Measurements from ENCODE around the gene DLG1.

- no peak for TF ChIP-seq PHF8 (IDR thresholded peaks at IDR 0.05; ENCODE audit: borderline replicate concordance, low read length)
- TF ChIP-seq GATA2 (CRISPR knock-in tag; IDR thresholded peaks at IDR 0.05), result no peak
- TF ChIP-seq CTCF (IDR thresholded peaks at IDR 0.05 in 2 of 3, conservative IDR thresholded peaks at IDR 0.05 in 1 of 3; ENCODE audit: insufficient read depth in 2 of 3, low read depth in 1 of 3, low read length in 3 of 3), result no peak
- TF ChIP-seq E2F4 (CRISPR knock-in tag; IDR thresholded peaks at IDR 0.05; ENCODE audit: low read depth), result no peak
- TF ChIP-seq ZFX (CRISPR knock-in tag; IDR thresholded peaks at IDR 0.05), result peak; percentile 53
- no peak for TF ChIP-seq ZNF707 (CRISPR knock-in tag; conservative IDR thresholded peaks at IDR 0.05)
- no peak for TF ChIP-seq ZNF274 (IDR thresholded peaks at IDR 0.05; ENCODE audit: borderline replicate concordance, low read depth, low read length)
- TF ChIP-seq MAZ (CRISPR knock-in tag; conservative IDR thresholded peaks at IDR 0.05 in 1 of 2, IDR thresholded peaks at IDR 0.05 in 1 of 2), result no peak
- no peak for TF ChIP-seq IRF9 (tag; IDR thresholded peaks at IDR 0.05)
- TF ChIP-seq POLR2AphosphoS5 (IDR thresholded peaks at IDR 0.05; ENCODE audit: control insufficient read depth, insufficient read depth, low read depth, low read length), result no peak
Observed at GRCh38 chr3:197335428-197336132, 37.2 kb upstream of the DLG1 start.
